Thoracic aorta (tissue), 2 donors: ENCODE measurements around the gene GRHPR. TPM values are rescaled to one million over a fixed set of nuclear protein-coding genes. Genes with fewer than 3 reads are reported as not detected.

ENCODE experiments used
- ATAC-seq: fragments of 150-250 bp; one replicate; pipeline ENCODE4 v1.8.0; 2017; ENCODE audit warnings: low read depth; ENCODE audit not compliant: insufficient number of reproducible peaks, low FRiP score
- DNase-seq: peaks from one replicate; pipeline ENCODE4 v3.0.0-alpha.2; 2020; ENCODE audit warnings: low spot score
- H3K27ac ChIP-seq, 2 donors: fragments of 200-600 bp; sonication (generic); 1 replicate in 1 of 2; 2 replicates in 1 of 2; pipeline ENCODE4 v1.5.1; 2016; ENCODE audit warnings: mild to moderate bottlenecking in 2 of 2, moderate library complexity in 2 of 2
- H3K27me3 ChIP-seq: fragments of 200-600 bp; sonication (generic); replicated peaks from 2 replicates; pipeline ENCODE4 v1.6.0; 2016; ENCODE audit warnings: mild to moderate bottlenecking; ENCODE audit not compliant: insufficient read depth
- H3K36me3 ChIP-seq: fragments of 200-600 bp; sonication (generic); one replicate; pipeline ENCODE4 v1.5.1; 2016
- H3K4me1 ChIP-seq, 2 donors: fragments of 200-600 bp; sonication (generic); 1 replicate in 1 of 2; 2 replicates in 1 of 2; pipeline versions ENCODE4 v1.5.1 to v1.6.0; 2016; ENCODE audit warnings: low read depth in 2 of 2, mild to moderate bottlenecking in 1 of 2; ENCODE audit not compliant: control insufficient read depth in 1 of 2
- H3K4me3 ChIP-seq: fragments of 200-600 bp; sonication (generic); 2 replicates; pipeline ENCODE4 v1.5.1; 2016; ENCODE audit warnings: mild to moderate bottlenecking
- H3K9me3 ChIP-seq: fragments of 200-600 bp; sonication (generic); 2 replicates; pipeline ENCODE4 v1.5.1; 2016
- CTCF ChIP-seq: fragments of 200-600 bp; sonication (generic); IDR thresholded peaks from one replicate; pipeline ENCODE4 v1.5.1; 2019; ENCODE audit warnings: antibody characterized with exemption
- total RNA-seq, 2 donors: library from RNA; depleted of rRNA; stranded (reverse); fragments of >200 nt; gene quantifications; one replicate each; pipeline versions ENCODE4 v1.1.0 to v1.2.3, GENCODE V29; 2016

The GRHPR gene
- 100 to 1,000 TPM; 111 to 156 TPM for total RNA-seq

GRCh38 chr9:37422289-37423104 lies at the start of gene GRHPR:
Gene GRHPR (plus strand): TSS chr9:37422696. CDS start chr9:37422751, 55 bp downstream.
- Histone ChIP-seq H3K27me3 (no peaks in the 10 kb centered on the region), H3K9me3 (no peaks in the 10 kb centered on the region), H3K27ac (peak within 1 kb of the TSS; percentile 59 to 71), H3K4me3 (peak within 1 kb of the TSS; percentile 95), H3K36me3 (no peaks in the 10 kb centered on the region), H3K4me1 (peaks cover 11 to 31% of the 10 kb centered on the region in 2 donors)
- peak; percentile 83 for ATAC-seq
- TF ChIP-seq CTCF, result no peak
- peak; percentile 72 for DNase-seq

- no peaks in the 10 kb centered on the region for H3K4me1 ChIP-seq
- no peak for TF ChIP-seq CTCF
- no peaks in the 10 kb centered on the region for H3K36me3 ChIP-seq
- DNase-seq, result no peak
- no peak for ATAC-seq
- H3K27ac ChIP-seq, result no peak overlapping the region
- no peaks in the 10 kb centered on the region for H3K27me3 ChIP-seq
- no peaks in the 10 kb centered on the region for H3K9me3 ChIP-seq
- H3K4me3 ChIP-seq, result no peak overlapping the region
Measured at GRCh38 chr9:37372839-37373238, 49.7 kb upstream of the GRHPR start.

- H3K4me1 ChIP-seq, result no peaks in the 10 kb centered on the region
- TF ChIP-seq CTCF, result no peak
- H3K4me3 ChIP-seq, result no peak overlapping the region
- no peak for ATAC-seq
- H3K36me3 ChIP-seq, result no peaks in the 10 kb centered on the region
- no peaks in the 10 kb centered on the region for H3K27me3 ChIP-seq
- no peak for DNase-seq
- no peaks in the 10 kb centered on the region for H3K9me3 ChIP-seq
- no peak overlapping the region for H3K27ac ChIP-seq
Measured at GRCh38 chr9:37373621-37374020, 48.9 kb upstream of the GRHPR start.

- no peak for DNase-seq
- Histone ChIP-seq H3K27ac (no peak overlapping the region), H3K4me1 (no peaks in the 10 kb centered on the region), H3K4me3 (no peak overlapping the region), H3K27me3 (no peaks in the 10 kb centered on the region), H3K36me3 (no peaks in the 10 kb centered on the region), H3K9me3 (no peaks in the 10 kb centered on the region)
- TF ChIP-seq CTCF, result no peak
- ATAC-seq, result no peak
Measured at GRCh38 chr9:37374892-37375291, 47.6 kb upstream of the GRHPR start.

GRCh38 chr9:37377688-37378612 lies 44.5 kb upstream of the GRHPR start:
- ATAC-seq, result no peak
- H3K9me3 ChIP-seq, result no peaks in the 10 kb centered on the region
- no peaks in the 10 kb centered on the region for H3K27me3 ChIP-seq
- H3K27ac ChIP-seq, result no peak overlapping the region
- no peak overlapping the region for H3K4me3 ChIP-seq
- no peak for TF ChIP-seq CTCF
- no peaks in the 10 kb centered on the region for H3K4me1 ChIP-seq
- H3K36me3 ChIP-seq, result no peaks in the 10 kb centered on the region
- DNase-seq, result no peak
